Heart left ventricle (tissue), 13 donors: Measurements from ENCODE around the gene NOTUM.

Experiments used
- CTCF ChIP-seq, 12 donors: fragments of 200-600 bp; sonication (generic) in 4 of 12; IDR thresholded peaks; one replicate each; pipeline versions ENCODE4 v1.5.0 to v1.8.0; 2018 to 2022; ENCODE audit warnings: antibody characterized with exemption in 12 of 12, mild to moderate bottlenecking in 5 of 12
- POLR2A ChIP-seq, 2 donors: fragments of 450-650 bp; IDR thresholded peaks; one replicate each; pipeline ENCODE4 v1.6.1; 2017; ENCODE audit warnings: antibody characterized with exemption in 2 of 2, mild to moderate bottlenecking in 2 of 2, moderate library complexity in 2 of 2
- donor health status: ischemic (EF 13 %, LVEDD 7.1; RV severe dilation, severe dysfunction).
- donor health status: DM: no; HTN: yes; CAD: no.
- donor health status: DM: no; HTN: no; CAD: no.
- donor health status: ischemic (EF 25% LVEDD 6.9; RV normal size, moderate dysfunction).
- donor health status: ischemic (EF 25% LVEDD 5.7; RV mildly dilated, moderate dysfunction).
- donor health status: ischemic (EF 35%, LVEDD 5.7; RV mildly dilated, moderate dysfunction).
- donor health status: nonischemic (EF 11% LVEDD 7.7; RV severe dilation, severe dysfunction).
- donor health status: DM: yes; HTN: yes; CAD: no.
- donor health status: PGD.
- donor health status: ischemic (EF 29% LVEDD 5.4; RV normal size, mild dysfunction).
- donor health status: nonischemic (EF 23%, LVEDD 6.1; RV moderate dilation, normal function).

DNA sequence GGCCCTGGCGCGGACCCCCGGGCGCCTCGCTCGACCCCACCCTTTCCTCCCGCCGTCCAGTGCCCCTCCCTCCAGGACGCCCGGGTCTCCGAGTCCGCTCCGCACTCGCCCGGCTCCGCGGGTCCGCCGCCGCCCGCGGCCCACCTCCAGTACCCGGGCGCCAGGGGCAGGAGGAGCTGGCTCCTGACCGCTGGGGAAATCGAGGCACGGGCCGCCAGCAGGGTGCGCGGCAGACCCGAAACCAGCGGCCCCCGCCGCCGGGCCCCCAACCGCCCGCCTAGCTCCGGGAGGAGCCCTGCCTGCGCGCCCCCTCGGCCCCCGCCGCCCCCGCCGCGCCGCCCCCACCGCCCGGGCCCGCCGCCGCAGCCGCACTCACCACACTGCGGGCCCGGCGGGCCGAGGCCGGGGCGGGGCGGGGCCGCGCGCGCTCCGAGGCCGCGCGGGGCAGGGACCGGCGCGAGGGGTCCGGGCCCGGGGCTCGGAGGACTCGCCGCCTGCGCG, 33.8 kb downstream of the NOTUM start:
- TF ChIP-seq POLR2A (IDR thresholded peaks at IDR 0.05), result no peak
- TF ChIP-seq CTCF (IDR thresholded peaks at IDR 0.05), result peak in 2 of 12 donors; percentile 6 to 9
